Stimulated activated CD4-positive, alpha-beta T cell treated with anti-CD3 and anti-CD28 coated beads, Interleukin-15, amount 100 ng/mL, for 1 hour (primary cell): Measurements from ENCODE around the gene COPE.

ENCODE experiments used
- DNase-seq, 2 donors: peaks; one replicate each; pipeline ENCODE4 v3.0.0-alpha.2; 2020; ENCODE audit warnings: low read depth in 1 of 2, low spot score in 1 of 2

The COPE gene

DNA sequence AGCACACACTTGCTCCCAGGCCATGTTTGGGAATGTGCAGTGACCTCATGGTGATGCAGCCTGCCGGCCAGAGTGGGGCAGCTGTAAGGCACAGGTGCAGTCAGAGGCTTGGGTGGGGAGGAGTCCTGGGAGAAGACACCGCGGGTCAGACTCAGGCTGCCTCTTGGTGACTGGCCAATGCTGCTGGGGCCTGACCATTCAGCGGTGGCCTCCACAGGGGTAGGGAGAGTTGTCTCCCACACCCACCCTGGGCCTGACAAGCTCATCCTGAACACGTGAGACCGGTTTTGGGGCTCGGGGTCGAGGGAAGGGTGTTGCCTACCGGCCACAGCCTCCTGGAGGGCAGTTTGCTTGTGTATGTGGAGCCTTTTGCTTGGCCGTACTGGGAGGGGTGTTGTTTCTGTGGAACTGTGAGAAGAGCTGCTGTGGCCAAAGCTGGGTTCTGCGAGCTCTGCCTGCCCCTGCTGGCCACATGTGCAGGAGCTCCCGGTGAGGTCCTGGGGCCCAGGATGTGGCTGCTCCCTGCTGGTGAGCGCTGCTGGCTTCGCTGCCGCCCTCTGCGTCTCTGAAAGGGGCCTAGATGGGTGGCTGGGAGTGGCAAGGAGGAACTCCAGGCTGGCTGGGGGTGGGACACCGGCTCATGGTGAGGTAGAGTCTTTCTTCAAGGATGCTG is 65.3 kb downstream of the COPE start:
- no peak for DNase-seq

DNA sequence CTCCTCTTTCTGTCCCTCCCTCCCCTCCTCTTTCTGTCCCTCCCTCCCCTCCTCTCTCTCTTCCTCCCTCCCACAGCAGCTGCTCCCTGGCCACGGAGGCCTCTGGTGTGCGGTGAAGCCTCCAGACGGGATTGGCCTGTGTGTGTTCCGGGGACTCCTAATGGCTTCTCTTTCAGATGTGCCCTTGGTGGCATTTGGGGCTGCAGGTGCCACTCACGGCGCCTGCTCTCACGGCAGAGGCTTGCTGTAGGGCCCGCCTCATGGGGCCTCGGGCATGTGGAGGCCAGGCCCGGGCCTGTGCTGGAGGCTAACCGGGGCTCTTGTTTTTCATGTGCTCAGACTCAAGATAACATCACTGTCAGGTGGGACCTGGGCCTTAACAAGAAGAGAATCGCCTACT is 66.5 kb downstream of the COPE start:
- no peak for DNase-seq

DNA sequence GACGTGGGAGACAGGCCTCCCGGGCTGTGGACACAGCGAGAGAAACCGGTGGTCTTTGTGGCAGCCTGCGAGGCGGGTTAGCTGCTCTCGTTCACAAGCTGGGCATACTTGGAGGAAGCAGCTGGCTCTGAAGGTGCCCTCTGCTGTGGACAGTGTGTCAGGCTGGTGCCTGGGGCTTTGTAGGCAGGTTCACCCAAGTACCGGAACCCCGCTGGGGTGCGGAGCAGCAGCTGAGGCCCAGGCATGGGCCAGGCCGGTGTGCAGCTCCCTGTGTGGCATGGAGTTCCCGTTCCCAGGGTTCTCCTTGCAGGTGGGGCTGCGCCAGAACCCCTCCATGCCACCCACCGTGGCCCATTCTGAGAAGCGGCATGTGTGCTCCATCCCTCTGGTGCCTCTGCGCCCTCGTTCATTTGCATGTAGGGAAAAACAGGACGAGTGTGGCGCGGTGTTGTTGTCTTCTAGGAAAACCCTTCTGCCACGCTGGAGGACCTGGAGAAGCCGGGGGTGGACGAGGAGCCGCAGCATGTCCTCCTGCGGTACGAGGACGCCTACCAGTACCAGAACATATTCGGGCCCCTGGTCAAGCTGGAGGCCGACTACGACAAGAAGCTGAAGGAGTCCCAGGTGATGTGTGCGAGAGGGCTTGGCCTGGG is 67.4 kb downstream of the COPE start:
- no peak for DNase-seq

DNA sequence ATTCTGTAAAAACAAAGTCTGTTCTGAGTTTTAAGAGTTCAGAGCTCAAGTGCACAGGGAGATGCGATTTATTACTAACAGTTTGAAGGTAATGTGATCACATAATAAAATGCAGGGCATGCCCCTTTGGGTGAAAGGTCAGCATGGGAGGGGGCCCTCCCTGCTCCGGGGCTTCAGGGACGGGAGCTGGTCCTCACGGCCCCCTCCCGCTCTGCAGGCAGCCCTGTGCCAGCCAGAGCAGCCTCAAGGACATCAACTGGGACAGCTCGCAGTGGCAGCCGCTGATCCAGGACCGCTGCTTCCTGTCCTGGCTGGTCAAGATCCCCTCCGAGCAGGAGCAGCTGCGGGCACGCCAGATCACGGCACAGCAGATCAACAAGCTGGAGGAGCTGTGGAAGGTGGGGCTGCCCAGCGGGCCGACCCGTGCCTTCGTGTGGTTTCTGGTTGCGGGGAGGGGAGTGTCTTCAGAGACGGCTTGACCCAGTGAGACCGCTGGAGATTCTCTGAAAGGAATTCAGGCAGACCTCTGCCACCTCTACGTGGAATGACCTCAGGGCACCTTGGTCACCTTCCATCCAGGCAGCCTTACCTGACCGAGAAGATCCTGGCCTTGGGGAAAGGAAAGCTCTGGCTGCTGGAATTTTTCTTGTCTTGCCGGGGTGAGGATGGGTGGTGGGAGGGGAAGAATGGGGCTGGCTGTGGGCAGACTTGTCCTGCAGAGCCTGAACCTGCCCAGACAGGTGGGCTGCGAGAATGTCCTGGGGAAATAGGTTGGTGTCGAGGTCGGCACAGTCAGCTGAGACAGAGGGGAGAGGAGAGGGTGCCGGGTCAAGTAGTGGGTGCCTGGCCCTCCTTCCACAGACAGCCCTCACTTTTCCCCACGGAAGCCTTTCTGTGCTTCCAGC is 68.5 kb downstream of the COPE start:
- no peak for DNase-seq

DNA sequence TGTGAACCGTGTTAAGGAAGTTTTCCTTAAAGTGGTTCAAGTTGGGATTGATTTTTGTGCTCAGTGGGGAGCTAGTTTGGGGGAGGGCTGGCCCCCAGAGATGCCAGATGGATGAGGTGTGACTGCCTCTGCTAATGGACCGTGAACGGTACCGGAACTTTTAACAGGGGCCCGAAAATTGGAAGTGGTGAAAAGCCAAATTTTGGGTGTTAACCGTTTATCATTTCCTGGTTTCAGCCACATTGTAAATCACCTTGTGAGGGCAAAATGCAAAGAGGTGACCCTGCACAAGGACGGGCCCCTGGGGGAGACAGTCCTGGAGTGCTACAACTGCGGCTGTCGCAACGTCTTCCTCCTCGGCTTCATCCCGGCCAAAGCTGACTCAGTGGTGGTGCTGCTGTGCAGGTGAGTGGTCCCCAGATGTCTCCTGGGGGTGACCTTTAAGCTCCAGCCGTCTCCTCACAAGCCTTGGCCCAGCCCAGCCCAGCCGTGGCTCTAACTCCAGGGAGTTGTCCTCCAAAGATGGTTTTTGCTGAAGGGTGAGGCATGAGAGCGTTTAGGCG is 69.3 kb downstream of the COPE start:
- DNase-seq = no peak
